GM12878 (cell line): ENCODE results near the gene ZCRB1. TPM values are rescaled to one million over a fixed set of nuclear protein-coding genes. Genes with fewer than 3 reads are reported as not detected.

Source experiments
- ATAC-seq: fragments of 200-7000 bp; cut with Tn5 transposase; 3 replicates; pipeline ENCODE4 v1.9.1; 2020; ENCODE audit warnings: mild to moderate bottlenecking, moderate library complexity
- BruUV-seq: library from RNA; stranded (reverse); fragments of 400-500 nt; replicated peaks from 2 replicates; lab custom pipeline; 2021; lab: Mats Ljungman, UMichigan
- CTCF ChIA-PET: fragments of 300-600 bp; sonication (Branson Sonifier 250); formaldehyde crosslinking; extraction: SDS; loops from one replicate; lab custom pipeline; 2021; ENCODE audit warnings: inconsistent platforms; lab: Yijun Ruan, JAX
- POLR2A ChIA-PET: fragments of 350-600 bp; formaldehyde crosslinking; extraction: SDS; loops from one replicate; lab custom pipeline; 2021; ENCODE audit warnings: inconsistent platforms; lab: Charles Lee
- RAD21 ChIA-PET: fragments of 300-600 bp; sonication (Branson Sonifier 250); formaldehyde crosslinking; loops from one replicate; lab custom pipeline; 2023; ENCODE audit warnings: antibody characterized with exemption; ENCODE audit not compliant: unreplicated experiment; lab: Charles Lee
- SMC1A ChIA-PET: fragments of 300-600 bp; sonication (Branson Sonifier 250); formaldehyde crosslinking; loops from one replicate; lab custom pipeline; 2023; ENCODE audit not compliant: unreplicated experiment, uncharacterized antibody; lab: Charles Lee
- DNase-seq: peaks from one replicate; pipeline ENCODE4 v3.0.0-alpha.2; 2011; ENCODE audit warnings: low read depth, low spot score
- FAIRE-seq: peaks from 3 replicates; lab custom pipeline; 2011; peaks lifted over from hg19 to GRCh38; lab: Jason Lieb, UNC
- H2AFZ ChIP-seq: 2 replicates; pipeline ENCODE4 v1.6.0; 2011; ENCODE audit warnings: low read depth, low read length, control low read depth; ENCODE audit not compliant: control insufficient read depth
- H3K27ac ChIP-seq: 2 replicates; pipeline ENCODE4 v1.5.1; 2011; ENCODE audit warnings: control low read depth; ENCODE audit not compliant: control insufficient read depth, insufficient read depth
- H3K27me3 ChIP-seq, 2 experiments: replicated peaks in 1 of 2; 2 replicates each; pipeline versions ENCODE4 v1.6.0 to v1.6.1; 2011; ENCODE audit warnings: low read length in 1 of 2; ENCODE audit not compliant: control insufficient read depth in 2 of 2, insufficient read depth in 2 of 2
- H3K36me3 ChIP-seq, 2 experiments: 2 replicates each; pipeline ENCODE4 v1.5.1; 2011; ENCODE audit warnings: low read length in 1 of 2; ENCODE audit not compliant: control insufficient read depth in 2 of 2, insufficient read depth in 2 of 2
- H3K4me1 ChIP-seq: 2 replicates; pipeline ENCODE4 v1.6.1; 2011; ENCODE audit warnings: mild to moderate bottlenecking, low read length, moderate library complexity, mixed read lengths; ENCODE audit not compliant: control insufficient read depth, insufficient read depth
- H3K4me2 ChIP-seq: 2 replicates; pipeline ENCODE4 v1.6.0; 2011; ENCODE audit warnings: control low read depth; ENCODE audit not compliant: control insufficient read depth, insufficient read depth
- H3K4me3 ChIP-seq: fragments of 200-600 bp; sonication (generic); 2 replicates; pipeline ENCODE4 v1.5.1; 2016
- H3K79me2 ChIP-seq: 2 replicates; pipeline ENCODE4 v1.6.0; 2011; ENCODE audit warnings: low read length; ENCODE audit not compliant: control insufficient read depth, insufficient read depth
- H3K9ac ChIP-seq: 2 replicates; pipeline ENCODE4 v1.8.0; 2011; ENCODE audit warnings: low read length, control low read depth, mixed read lengths; ENCODE audit not compliant: control insufficient read depth, insufficient read depth
- H3K9me3 ChIP-seq: replicated peaks from 3 replicates; pipeline ENCODE4 v1.5.1; 2011; ENCODE audit warnings: mild to moderate bottlenecking, low read length; ENCODE audit not compliant: control insufficient read depth, insufficient read depth
- H4K20me1 ChIP-seq: 2 replicates; pipeline ENCODE4 v1.6.0; 2011; ENCODE audit not compliant: control insufficient read depth, insufficient read depth
- BCL3 ChIP-seq: IDR thresholded peaks from 2 replicates; pipeline ENCODE4 v1.6.1; 2011; ENCODE audit warnings: borderline replicate concordance, low read depth, mild to moderate bottlenecking, moderate library complexity, low read length; ENCODE audit not compliant: insufficient read depth, poor library complexity, severe bottlenecking
- CBX5 ChIP-seq: sonication (generic); IDR thresholded peaks from 2 replicates; pipeline ENCODE4 v1.6.1; 2016; ENCODE audit warnings: low read depth, moderate library complexity, mild to moderate bottlenecking, inconsistent platforms
- IRF4 ChIP-seq: IDR thresholded peaks from 2 replicates; pipeline ENCODE4 v1.6.1; 2011; ENCODE audit warnings: low read depth, low read length
- IRF5 ChIP-seq: fragments of 450-650 bp; IDR thresholded peaks from 2 replicates; pipeline ENCODE4 v1.6.1; 2017; ENCODE audit warnings: borderline replicate concordance
- JUNB ChIP-seq: IDR thresholded peaks from 2 replicates; pipeline ENCODE4 v1.6.1; 2016; ENCODE audit warnings: antibody characterized with exemption, mild to moderate bottlenecking
- SMAD5 ChIP-seq: IDR thresholded peaks from 2 replicates; pipeline ENCODE4 v1.6.1; 2016; ENCODE audit warnings: antibody characterized with exemption, low read depth
- SRF ChIP-seq, 2 experiments: IDR thresholded peaks; 2 replicates each; pipeline ENCODE4 v1.6.1; 2011; ENCODE audit warnings: low read depth in 2 of 2, low read length in 2 of 2, mild to moderate bottlenecking in 1 of 2, moderate library complexity in 1 of 2
- TCF7 ChIP-seq: IDR thresholded peaks from 2 replicates; pipeline ENCODE4 v1.6.1; 2014; ENCODE audit warnings: antibody characterized with exemption, borderline replicate concordance
- YY1 ChIP-seq: IDR thresholded peaks from 2 replicates; pipeline ENCODE4 v1.6.1; 2011; ENCODE audit warnings: low read depth, mild to moderate bottlenecking, low read length
- WGBS: methylation state at CpG from one replicate; pipeline ENCODE4 v1.1.6; 2016; ENCODE audit warnings: low lambda C conversion rate; ENCODE audit not compliant: insufficient replicate concordance, insufficient coverage; ENCODE audit errors: missing lambda C conversion rate; 5-methylcytosine and 5-hydroxymethylcytosine counted together
- in situ Hi-C: fragments of 300-500 bp; cut with MboI; formaldehyde crosslinking; loops from 9 replicates; pipeline ENCODE4 v1.14.3; 2018; ENCODE audit warnings: mixed read lengths
- intact Hi-C: fragments of 100-400 bp; cut with micrococcal nuclease; formaldehyde crosslinking; loops from one replicate; pipeline ENCODE4 v1.14.2; 2022; ENCODE audit not compliant: unreplicated experiment
- polyA plus RNA-seq, 11 experiments: library from polyadenylated mRNA; depleted of rRNA in 4 of 11; unstranded in 6 of 11; stranded (reverse) in 5 of 11; fragments of >200 nt; fragmentation: Nextera tagmentation in 4 of 11; fragmentation: Illumina TruSeq in 1 of 11; extraction: Ambion mirVana in 4 of 11; extraction: Trizol in 1 of 11; gene quantifications; 1 replicate in 1 of 11; 2 replicates in 10 of 11; pipeline versions ENCODE4 v1.2.1 to v1.2.3, GENCODE V29; 2011 to 2016; ENCODE audit warnings: inconsistent platforms in 2 of 11, missing spikeins in 2 of 11, low read depth in 1 of 11
- total RNA-seq, 4 experiments: library from RNA; depleted of rRNA in 3 of 4; stranded (reverse); fragments of >200 nt in 3 of 4; fragmentation: Illumina TruSeq in 1 of 4; extraction: Trizol in 1 of 4; gene quantifications; 2 replicates each; pipeline versions ENCODE4 v1.2.1 to v1.2.3, GENCODE V29; 2013 to 2021

The ZCRB1 gene
- total and polyA plus RNA-seq, 10 of the 15 experiments (the other 5 are each of a cell fraction or from before 2014, with no cell fraction given): 43.3 to 178 (median 88.6) TPM

- peak; percentile 33 for ATAC-seq
- no peaks in the 10 kb centered on the region for H3K36me3 ChIP-seq
- H3K4me2 ChIP-seq: peak overlapping the region; percentile 91
- no peaks in the 10 kb centered on the region for H3K9me3 ChIP-seq
- FAIRE-seq: no peak
- peak overlapping the region; percentile 93 for H3K9ac ChIP-seq
- H2AFZ ChIP-seq: peak overlapping the region; percentile 93
- no peaks in the 10 kb centered on the region for H4K20me1 ChIP-seq
- peaks cover 62% of the 10 kb centered on the region for H3K79me2 ChIP-seq
- in situ Hi-C loops: loop anchor here (5.0 kb wide), 1 partner anchor 194 kb away; no protein-coding TSS in a partner anchor
- ChIA-PET RAD21 (interaction anchor here (1.5 to 2.8 kb wide), 2 partner anchors 27 to 43 kb away, joined by 3 to 9 read pairs; no protein-coding TSS in a partner anchor), CTCF (interaction anchor here (0.7 to 2.0 kb wide), 4 partner anchors 31 to 90 kb away, joined by 3 to 7 read pairs (median 4); no protein-coding TSS in a partner anchor), SMC1A (interaction anchor here (0.7 to 2.0 kb wide), 12 partner anchors 8 to 302 kb away, joined by 3 to 10 read pairs (median 4); partner anchors contain the start of gene GXYLT1), POLR2A (interaction anchor here (1.9 kb wide), 1 partner anchor 182 kb away, joined by 8 read pairs; the partner anchor contains the start of gene GXYLT1)
- peak overlapping the region; percentile 97 for H3K4me3 ChIP-seq
- no peaks in the 10 kb centered on the region for H3K27me3 ChIP-seq
- DNase-seq: no peak
- BruUV-seq: no TSS peak
- WGBS: 4% methylated on average over 13 of the region's 13 CpGs
- H3K4me1 ChIP-seq: peaks cover 7% of the 10 kb centered on the region
- TF ChIP-seq CBX5: 0 out of 2 replicates have a peak, but pooled peaks have one; percentile 2
- TF ChIP-seq JUNB: 0 out of 2 replicates have a peak, but pooled peaks have one; percentile 11
- no peak for TF ChIP-seq TCF7
- no peak for TF ChIP-seq BCL3
- no peak for TF ChIP-seq IRF5
- TF ChIP-seq IRF4: 0 out of 2 replicates have a peak, but pooled peaks have one; percentile 24
- 0 out of 4 replicates have a peak, but pooled peaks of 1 of the 2 experiments have one; percentile 10 for TF ChIP-seq SRF (IDR thresholded peaks at IDR 0.05; ENCODE audit: low read depth in 2 of 2, low read length in 2 of 2)
- TF ChIP-seq SMAD5: 0 out of 2 replicates have a peak, but pooled peaks have one; percentile 34
- peak; percentile 43; the same call in 1 of the 2 replicates for TF ChIP-seq YY1
- H3K27ac ChIP-seq: peak overlapping the region; percentile 84
- intact Hi-C loops: loop anchor here (1.0 to 5.0 kb wide), 3 partner anchors 27 to 184 kb away; partner anchors contain the start of genes GXYLT1 and YAF2
These were observed 790 bp upstream of the ZCRB1 start for GRCh38 chr12:42326541-42327226.
